ENCODE measurements around the gene RASSF3. TPM values are rescaled to one million over a fixed set of nuclear protein-coding genes. Genes with fewer than 3 reads are reported as not detected.

The RASSF3 gene
- total RNA-seq, 2 donors from 2014 or later, result 52.0 to 54.5 TPM

- 99 to 100% methylated on average over 1 to 4 of the region's 4 CpGs for WGBS, 2 experiments (ENCODE audit: insufficient coverage in 1 of 2, insufficient read length in 1 of 2)
- Mint-ChIP-seq H3K27me3 (ENCODE audit: insufficient read depth) (no peaks in the 10 kb centered on the region), H3K4me1 (peaks cover 2% of the 10 kb centered on the region)
Measured at GRCh38 chr12:64707362-64707761, 97.1 kb downstream of the RASSF3 start.

GRCh38 chr12:64707926-64708325, 97.6 kb downstream of the RASSF3 start:
- Mint-ChIP-seq H3K36me3 (ENCODE audit: low read depth) (peaks cover 18% of the 10 kb centered on the region), H3K4me3 (no peak overlapping the region), H3K27ac (no peak overlapping the region), H3K4me1 (peaks cover 4% of the 10 kb centered on the region), H3K9me3 (no peaks in the 10 kb centered on the region), H3K27me3 (ENCODE audit: insufficient read depth) (no peaks in the 10 kb centered on the region)
- Histone ChIP-seq H3K27me3 (ENCODE audit: control insufficient read depth, insufficient read depth, low read length, poor library complexity, severe bottlenecking) (no peaks in the 10 kb centered on the region), H3K9me3 (ENCODE audit: control insufficient read depth, low read length) (no peaks in the 10 kb centered on the region), H3K4me1 (ENCODE audit: control insufficient read depth, insufficient read depth, low read length) (no peaks in the 10 kb centered on the region), H3K27ac (ENCODE audit: low read depth, low read length) (no peak overlapping the region), H3K9ac (ENCODE audit: extremely low read depth, low read length, poor library complexity, severe bottlenecking) (no peak overlapping the region), H3K4me3 (ENCODE audit: low read length) (no peak overlapping the region), H3K36me3 (ENCODE audit: control insufficient read depth, insufficient read depth, low read length) (peaks cover 1% of the 10 kb centered on the region)
- DNase-seq, result no peak
- TF ChIP-seq CTCF (conservative IDR thresholded peaks at IDR 0.05), result no peak
- 96% methylated on average over 2 of the region's 2 CpGs; no CpG with 5 or more reads in 1 of the 2 experiments for WGBS, 2 experiments (ENCODE audit: insufficient coverage in 1 of 2, insufficient read length in 1 of 2)

More at GRCh38 chr12:64707362-64707761, 97.1 kb downstream of the RASSF3 start:
- H3K27me3 ChIP-seq (ENCODE audit: control insufficient read depth, insufficient read depth, low read length, poor library complexity, severe bottlenecking), result no peaks in the 10 kb centered on the region
- Mint-ChIP-seq H3K36me3 (ENCODE audit: low read depth) (peaks cover 17% of the 10 kb centered on the region), H3K27ac (no peak overlapping the region), H3K9me3 (no peaks in the 10 kb centered on the region), H3K4me3 (no peak overlapping the region)
- no peak for DNase-seq
- H3K4me3 ChIP-seq (ENCODE audit: low read length), result no peak overlapping the region
- H3K4me1 ChIP-seq (ENCODE audit: control insufficient read depth, insufficient read depth, low read length), result no peaks in the 10 kb centered on the region
- H3K27ac ChIP-seq (ENCODE audit: low read depth, low read length), result no peak overlapping the region
- no peak for TF ChIP-seq CTCF (conservative IDR thresholded peaks at IDR 0.05)
- H3K9me3 ChIP-seq (ENCODE audit: control insufficient read depth, low read length), result no peaks in the 10 kb centered on the region
- H3K36me3 ChIP-seq (ENCODE audit: control insufficient read depth, insufficient read depth, low read length), result no peaks in the 10 kb centered on the region
- no peak overlapping the region for H3K9ac ChIP-seq (ENCODE audit: extremely low read depth, low read length, poor library complexity, severe bottlenecking)

- H3K9me3 Mint-ChIP-seq, result no peaks in the 10 kb centered on the region
- H3K27ac Mint-ChIP-seq, result no peak overlapping the region
- Histone ChIP-seq H3K4me1 (ENCODE audit: control insufficient read depth, insufficient read depth, low read length) (no peaks in the 10 kb centered on the region), H3K27me3 (ENCODE audit: control insufficient read depth, insufficient read depth, low read length, poor library complexity, severe bottlenecking) (no peaks in the 10 kb centered on the region), H3K4me3 (ENCODE audit: low read length) (no peak overlapping the region), H3K27ac (ENCODE audit: low read depth, low read length) (no peak overlapping the region), H3K9ac (ENCODE audit: extremely low read depth, low read length, poor library complexity, severe bottlenecking) (no peak overlapping the region), H3K36me3 (ENCODE audit: control insufficient read depth, insufficient read depth, low read length) (peaks cover 12% of the 10 kb centered on the region), H3K9me3 (ENCODE audit: control insufficient read depth, low read length) (no peaks in the 10 kb centered on the region)
- no peaks in the 10 kb centered on the region for H3K27me3 Mint-ChIP-seq (ENCODE audit: insufficient read depth)
- H3K4me1 Mint-ChIP-seq, result peaks cover 4% of the 10 kb centered on the region
- peaks cover 29% of the 10 kb centered on the region for H3K36me3 Mint-ChIP-seq (ENCODE audit: low read depth)
- no peak for DNase-seq
- no peak for TF ChIP-seq CTCF (conservative IDR thresholded peaks at IDR 0.05)
- WGBS, 2 experiments (ENCODE audit: insufficient coverage in 1 of 2, insufficient read length in 1 of 2), result 89 to 92% methylated on average over 2 of the region's 2 CpGs
- no peak overlapping the region for H3K4me3 Mint-ChIP-seq
Measured at GRCh38 chr12:64709429-64709828, 99.1 kb downstream of the RASSF3 start.

Measured in endodermal cell (in vitro differentiated cells).